HG03460 (cell line): Measurements from ENCODE around the gene TARP.
A peak's percentile ranks its signal among the peaks of the same experiment; 100 is the strongest.

Experiments
- ATAC-seq: cut with Tn5 transposase; IDR thresholded peaks from one replicate; pipeline ENCODE4 v1.9.1; 2021; ENCODE audit not compliant: unreplicated experiment

The TARP gene

GRCh38 chr7:38273286-38273995 is at the start of gene TARP:
Gene TARP, minus strand, starts transcription at chr7:38273636.
- ATAC-seq: no peak

GRCh38 chr7:38323156-38323555 is 49.7 kb upstream of the TARP start:
- ATAC-seq: no peak

- ATAC-seq: no peak
These were observed 49.0 kb upstream of the TARP start for GRCh38 chr7:38322461-38322860.

GRCh38 chr7:38321967-38322366 is 48.5 kb upstream of the TARP start:
- no peak for ATAC-seq

- ATAC-seq: no peak
These were observed 48.1 kb upstream of the TARP start for GRCh38 chr7:38321515-38321944.

- ATAC-seq: no peak
These were observed 47.6 kb upstream of the TARP start for GRCh38 chr7:38321050-38321449.

GRCh38 chr7:38319873-38320272 is 46.4 kb upstream of the TARP start:
- ATAC-seq: no peak

- ATAC-seq: peak; percentile 85
These were observed 45.5 kb upstream of the TARP start for GRCh38 chr7:38318803-38319416.

- no peak for ATAC-seq
These were observed 44.8 kb upstream of the TARP start for GRCh38 chr7:38318241-38318640.

- ATAC-seq: no peak
These were observed 44.1 kb upstream of the TARP start for GRCh38 chr7:38317515-38317914.

GRCh38 chr7:38316733-38317360 is 43.4 kb upstream of the TARP start:
- no peak for ATAC-seq

- ATAC-seq: no peak
These were observed 42.0 kb upstream of the TARP start for GRCh38 chr7:38315410-38315809.

- no peak for ATAC-seq
These were observed 39.4 kb upstream of the TARP start for GRCh38 chr7:38312821-38313220.

- ATAC-seq: no peak
These were observed 38.0 kb upstream of the TARP start for GRCh38 chr7:38311329-38311937.

GRCh38 chr7:38310591-38311101 is 37.2 kb upstream of the TARP start:
- no peak for ATAC-seq

GRCh38 chr7:38309555-38309954 is 36.1 kb upstream of the TARP start:
- no peak for ATAC-seq

- ATAC-seq: no peak
These were observed 34.7 kb upstream of the TARP start for GRCh38 chr7:38308140-38308539.

GRCh38 chr7:38307640-38308039 is 34.2 kb upstream of the TARP start:
- no peak for ATAC-seq

- no peak for ATAC-seq
These were observed 33.5 kb upstream of the TARP start for GRCh38 chr7:38306914-38307313.

- no peak for ATAC-seq
These were observed 32.7 kb upstream of the TARP start for GRCh38 chr7:38306171-38306570.

- ATAC-seq: no peak
These were observed 30.4 kb upstream of the TARP start for GRCh38 chr7:38303866-38304265.

- no peak for ATAC-seq
These were observed 26.7 kb upstream of the TARP start for GRCh38 chr7:38300175-38300574.
